AG08396 (cell line): ENCODE data around the gene DGKG.

Source experiments
- DNase-seq: peaks from one replicate; pipeline ENCODE4 v3.0.0; 2012; ENCODE audit warnings: low spot score, mixed read lengths

The DGKG gene

GRCh38 chr3:186361762-186362536 lies at the start of gene DGKG:
TSS of gene DGKG (minus strand) at chr3:186362234. CDS start at chr3:186320459, 41,775 bp downstream.
- peak; percentile 68 for DNase-seq

- no peak for DNase-seq
Measured at GRCh38 chr3:186411089-186411488, 49.1 kb upstream of the DGKG start.

GRCh38 chr3:186406669-186407635 lies 44.9 kb upstream of the DGKG start:
- no peak for DNase-seq

- no peak for DNase-seq
Measured at GRCh38 chr3:186401556-186401955, 39.5 kb upstream of the DGKG start.

GRCh38 chr3:186400662-186401061 lies 38.6 kb upstream of the DGKG start:
- DNase-seq: no peak

GRCh38 chr3:186400026-186400425 lies 38.0 kb upstream of the DGKG start:
- no peak for DNase-seq

- DNase-seq: no peak
Measured at GRCh38 chr3:186394566-186395217, 32.7 kb upstream of the DGKG start.

- no peak for DNase-seq
Measured at GRCh38 chr3:186386883-186387560, 25.0 kb upstream of the DGKG start.

GRCh38 chr3:186385856-186386602 lies 24.0 kb upstream of the DGKG start:
- DNase-seq: no peak

- no peak for DNase-seq
Measured at GRCh38 chr3:186383026-186383993, 21.3 kb upstream of the DGKG start.

- no peak for DNase-seq
Measured at GRCh38 chr3:186382217-186382885, 20.3 kb upstream of the DGKG start.

GRCh38 chr3:186381424-186382216 lies 19.6 kb upstream of the DGKG start:
- DNase-seq: no peak

GRCh38 chr3:186380622-186381380 lies 18.8 kb upstream of the DGKG start:
- peak; percentile 17 for DNase-seq

- DNase-seq: no peak
Measured at GRCh38 chr3:186375443-186375842, 13.4 kb upstream of the DGKG start.

GRCh38 chr3:186374376-186374775 lies 12.3 kb upstream of the DGKG start:
- DNase-seq: no peak

- no peak for DNase-seq
Measured at GRCh38 chr3:186369217-186369616, 7.2 kb upstream of the DGKG start.

- no peak for DNase-seq
Measured at GRCh38 chr3:186368717-186369116, 6.7 kb upstream of the DGKG start.

- no peak for DNase-seq
Measured at GRCh38 chr3:186368176-186368575, 6.1 kb upstream of the DGKG start.
